HTERT RPE-1 (cell line): ENCODE data around the gene SLC39A1.

Source experiments
- in situ Hi-C: fragments of 300-500 bp; cut with MboI; formaldehyde crosslinking; loops from 4 replicates; pipeline ENCODE4 v1.14.3; 2020; ENCODE audit warnings: low sequenced_read_pairs

The SLC39A1 gene

DNA sequence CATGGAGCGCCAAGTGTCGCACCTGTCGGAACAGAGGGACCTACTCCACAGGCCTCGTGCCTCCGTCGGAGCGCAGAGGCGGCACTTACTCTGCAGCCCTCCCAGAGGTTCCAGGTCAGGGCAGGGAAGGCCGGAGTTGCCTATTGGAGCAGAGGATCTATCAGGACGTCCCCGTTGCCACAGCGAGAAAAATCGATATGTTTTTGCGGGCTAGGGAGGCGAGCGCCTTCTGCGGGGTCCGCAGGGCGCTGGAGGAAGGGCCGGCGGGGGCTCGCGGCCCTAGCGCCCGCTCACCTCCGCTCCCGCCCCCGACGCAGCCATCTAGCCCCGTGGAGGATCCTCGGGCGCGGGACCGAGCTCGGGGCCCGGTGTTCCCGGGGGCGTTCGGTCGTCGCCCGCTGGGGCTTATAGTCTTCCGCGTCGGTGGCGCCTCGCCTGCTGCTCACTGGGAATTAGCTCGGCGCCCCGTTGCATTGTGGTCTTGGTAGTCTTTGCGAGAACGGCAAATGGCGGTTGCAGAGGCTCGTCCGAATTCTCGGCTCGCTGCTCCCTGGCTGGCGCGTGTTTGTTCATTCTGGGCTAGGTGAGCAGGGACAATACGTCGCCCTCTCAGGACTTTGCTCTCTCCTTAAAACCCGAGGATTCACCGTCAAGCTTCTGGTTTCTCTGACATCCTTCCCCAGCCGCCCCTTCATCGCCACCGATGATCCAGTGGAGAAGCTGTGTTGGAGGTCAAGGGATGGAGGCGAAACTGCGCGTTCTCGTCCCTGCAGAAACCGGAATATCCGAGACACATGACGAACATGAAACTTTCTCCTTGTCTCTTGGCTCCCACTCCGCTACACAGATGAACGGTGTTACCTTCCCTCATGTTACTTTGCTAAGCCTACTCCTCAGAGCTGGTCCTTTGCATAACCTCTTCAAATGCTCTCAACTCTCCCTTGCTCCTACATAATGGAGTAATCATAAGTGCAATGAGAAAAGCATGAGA lies 14.2 kb upstream of the SLC39A1 start, which contains the start of gene JTB:
TSS of gene JTB (minus strand) at position 425 of the 991 bp plus-strand sequence. CDS start at position 3, 422 bp downstream.
- in situ Hi-C loops = no loop called here

DNA sequence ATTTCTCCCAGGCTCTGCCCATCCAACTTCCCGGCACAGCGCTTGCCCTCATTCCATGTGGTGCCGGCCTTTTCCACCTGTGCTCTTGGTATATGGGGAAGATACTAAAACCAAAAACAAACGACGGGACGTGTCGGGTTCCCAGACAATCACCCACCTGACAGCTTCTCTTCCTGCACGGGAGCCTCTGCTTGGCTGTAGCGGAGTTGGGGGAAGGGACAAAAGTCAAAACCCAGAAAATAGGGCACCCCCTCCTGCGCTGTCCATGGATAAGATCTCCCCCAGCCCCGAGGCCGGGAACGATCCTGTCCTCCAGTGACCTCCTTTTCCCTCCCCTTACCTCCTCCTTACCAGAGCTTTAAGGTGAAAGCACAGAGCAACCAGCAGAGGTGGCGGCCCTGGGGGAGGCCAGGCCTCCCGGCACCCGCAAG lies 13.5 kb upstream of the SLC39A1 start:
- in situ Hi-C loops = no loop called here

DNA sequence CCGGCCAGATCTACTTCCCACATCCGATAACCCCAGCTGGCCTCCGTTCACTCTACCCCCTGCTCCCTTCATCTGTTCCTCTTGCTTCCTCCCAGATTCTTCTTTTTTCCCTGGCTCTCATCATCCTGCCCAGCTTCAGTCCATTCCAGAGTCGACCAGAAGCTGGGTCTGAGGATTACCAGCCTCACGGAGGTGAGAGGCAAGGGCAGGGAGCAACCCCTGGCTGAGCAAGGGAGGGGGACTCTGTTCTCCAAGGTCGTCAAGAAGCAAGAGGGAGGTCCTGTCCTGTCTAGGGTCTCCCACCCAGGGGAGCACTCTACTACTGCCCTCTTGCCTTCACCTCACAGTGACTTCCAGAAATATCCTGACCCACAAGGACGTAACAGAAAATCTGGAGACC lies 10.2 kb upstream of the SLC39A1 start:
- in situ Hi-C loops = no loop called here

DNA sequence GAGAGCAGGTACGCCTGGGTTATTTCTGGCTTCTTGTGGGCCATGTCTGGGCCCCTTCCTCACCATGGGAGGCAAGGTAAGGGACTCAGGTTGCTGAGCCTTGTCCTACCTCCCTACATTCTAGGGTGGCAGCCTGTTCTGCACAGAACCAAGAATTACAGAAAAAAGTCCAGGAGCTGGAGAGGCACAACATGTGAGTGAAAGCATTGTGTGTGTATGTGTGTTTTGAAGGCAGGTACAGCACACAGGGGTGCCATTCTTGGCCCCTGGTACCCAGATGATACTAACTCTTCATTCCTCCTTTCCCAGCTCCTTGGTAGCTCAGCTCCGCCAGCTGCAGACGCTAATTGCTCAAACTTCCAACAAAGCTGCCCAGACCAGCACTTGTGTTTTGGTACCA lies 9.7 kb upstream of the SLC39A1 start:
- in situ Hi-C loops = no loop called here

DNA sequence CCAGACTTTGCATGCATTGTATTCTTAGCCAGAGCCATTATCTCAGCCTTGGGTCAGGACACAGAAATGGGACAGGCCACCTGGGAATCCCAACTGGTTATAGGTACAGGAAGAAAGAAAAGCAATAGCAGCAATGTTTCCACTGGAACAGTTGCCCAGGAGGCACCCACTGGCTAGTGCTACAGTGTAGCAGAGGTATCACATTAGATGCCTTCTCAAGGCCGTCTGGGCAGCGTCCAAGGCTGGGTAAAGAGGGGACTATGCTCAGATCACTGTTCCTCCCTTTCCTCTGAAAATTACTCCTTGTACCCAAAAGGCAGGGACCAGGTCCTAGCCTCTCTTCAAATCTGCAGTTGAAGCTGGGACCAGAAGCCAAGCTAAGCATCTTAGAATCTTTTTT lies 7.0 kb upstream of the SLC39A1 start:
- in situ Hi-C loops = no loop called here

DNA sequence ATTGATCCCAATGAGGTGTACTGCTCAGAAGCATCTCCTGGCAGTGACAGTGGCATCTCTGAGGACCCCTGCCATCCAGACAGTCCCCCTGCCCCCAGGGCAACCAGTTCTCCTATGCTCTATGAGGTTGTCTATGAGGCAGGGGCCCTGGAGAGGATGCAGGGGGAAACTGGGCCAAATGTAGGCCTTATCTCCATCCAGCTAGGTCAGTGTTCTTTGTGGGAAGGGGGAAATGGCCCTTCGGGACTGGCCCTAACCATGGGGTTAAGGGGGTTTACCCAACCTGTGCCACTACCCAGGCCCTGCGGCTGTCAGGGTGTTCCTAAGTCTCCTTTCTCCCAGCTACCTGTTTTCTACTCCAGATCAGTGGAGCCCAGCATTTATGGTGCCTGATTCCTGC lies 5.6 kb upstream of the SLC39A1 start:
- in situ Hi-C loops = no loop called here

DNA sequence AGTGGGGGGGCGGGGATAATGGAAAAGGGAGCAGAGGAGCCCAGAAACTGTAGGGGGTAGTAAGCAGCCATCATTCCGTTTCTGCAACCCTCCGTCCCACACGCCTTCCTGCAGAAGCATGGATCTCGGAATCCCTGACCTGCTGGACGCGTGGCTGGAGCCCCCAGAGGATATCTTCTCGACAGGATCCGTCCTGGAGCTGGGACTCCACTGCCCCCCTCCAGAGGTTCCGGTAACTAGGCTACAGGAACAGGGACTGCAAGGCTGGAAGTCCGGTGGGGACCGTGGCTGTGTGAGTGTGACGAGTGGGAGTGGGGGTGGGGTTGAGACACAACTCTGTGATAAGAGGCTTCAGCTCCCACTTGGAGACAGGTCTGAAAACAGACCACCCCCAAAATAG lies 5.1 kb upstream of the SLC39A1 start:
- in situ Hi-C loops = no loop called here

DNA sequence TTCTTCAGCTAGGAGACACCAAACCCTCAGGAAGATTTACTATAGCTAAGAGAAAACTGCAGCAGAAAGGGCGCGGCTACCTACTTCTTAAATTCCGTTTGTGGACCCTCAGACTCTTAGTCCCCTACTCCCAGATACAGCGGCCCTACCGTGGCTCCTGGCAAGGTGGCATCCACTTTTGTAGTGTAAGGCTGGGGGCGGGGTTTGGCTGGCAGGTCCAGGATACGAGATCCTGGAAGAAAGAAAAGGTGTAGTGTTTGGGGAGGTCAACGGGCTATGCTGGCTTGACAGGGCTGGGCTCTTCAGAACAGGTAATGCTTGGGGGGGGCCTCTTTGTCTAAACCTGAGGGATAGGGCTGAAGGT lies 4.6 kb upstream of the SLC39A1 start:
- in situ Hi-C loops = no loop called here

DNA sequence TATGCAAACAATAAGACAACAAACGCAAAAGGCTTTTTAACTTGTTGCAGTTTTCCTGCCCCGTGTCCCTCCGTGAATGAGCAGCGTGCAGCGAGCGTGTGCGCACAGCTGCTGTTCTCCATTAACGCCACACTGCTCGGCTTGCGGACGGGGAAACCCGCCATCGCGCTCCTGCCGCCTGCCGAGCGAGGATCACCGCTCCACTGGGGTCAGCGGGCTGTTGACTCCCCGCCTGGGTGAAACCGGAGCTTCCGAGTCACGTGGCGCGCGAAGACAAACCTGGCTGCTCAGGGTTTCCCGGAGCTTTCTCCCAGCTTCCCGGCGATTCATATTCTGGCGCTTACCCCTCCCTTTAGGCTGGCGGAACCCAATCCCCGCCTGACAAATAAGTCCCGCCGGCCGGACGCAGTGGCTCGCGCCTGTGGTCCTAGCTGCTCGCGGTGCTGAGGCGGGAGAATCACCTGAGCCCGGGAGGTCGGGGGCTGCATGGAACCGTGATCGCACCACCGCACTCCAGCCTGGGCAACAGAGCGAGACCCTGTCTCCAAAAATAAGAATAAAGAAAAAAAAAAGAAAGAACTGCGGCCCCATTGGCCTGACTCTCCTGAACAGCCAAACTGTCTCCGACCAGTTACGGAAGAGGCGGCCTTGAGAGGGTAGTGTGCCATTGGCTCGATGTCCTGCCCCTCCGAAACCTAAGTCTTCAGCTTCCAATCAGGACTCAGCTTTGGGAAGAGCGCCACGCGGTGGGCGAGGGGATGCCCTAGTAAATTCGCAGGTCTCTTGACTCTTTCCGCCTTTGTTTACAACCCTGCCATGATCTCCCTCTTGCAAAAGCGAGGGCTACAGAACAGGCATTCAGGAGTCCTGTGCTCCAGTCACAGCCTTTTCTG lies 4.0 kb upstream of the SLC39A1 start, which contains the start of gene CREB3L4:
TSS of gene CREB3L4 (plus strand) at position 796 of the 893 bp plus-strand sequence. CDS start 624 bp downstream, outside the sequence.
- in situ Hi-C loops = no loop called here

DNA sequence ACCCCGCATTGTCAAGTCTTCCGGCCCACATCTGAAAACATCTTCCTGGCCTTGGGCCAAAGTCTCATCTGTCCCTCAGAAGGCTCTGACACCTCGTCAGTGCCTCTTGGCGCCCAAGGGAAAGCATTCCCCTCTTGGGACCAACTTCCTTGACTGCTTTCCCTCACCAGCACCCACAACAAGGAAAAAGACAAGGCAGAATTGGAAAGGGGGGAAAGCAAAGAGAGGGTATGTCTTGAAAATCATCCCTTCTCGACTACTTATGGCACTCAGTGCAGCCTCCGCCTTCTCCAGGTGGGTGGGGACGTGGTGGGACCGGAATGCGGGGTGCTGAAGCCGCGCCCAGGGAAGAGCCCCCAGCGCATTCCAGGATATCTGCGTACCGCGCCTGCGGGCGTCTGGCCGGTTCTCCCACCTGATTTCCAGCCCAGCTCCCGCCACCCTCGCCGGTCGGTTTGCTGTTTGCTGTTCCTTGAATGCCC lies 554 bp upstream of the SLC39A1 start:
- in situ Hi-C loops = no loop called here

DNA sequence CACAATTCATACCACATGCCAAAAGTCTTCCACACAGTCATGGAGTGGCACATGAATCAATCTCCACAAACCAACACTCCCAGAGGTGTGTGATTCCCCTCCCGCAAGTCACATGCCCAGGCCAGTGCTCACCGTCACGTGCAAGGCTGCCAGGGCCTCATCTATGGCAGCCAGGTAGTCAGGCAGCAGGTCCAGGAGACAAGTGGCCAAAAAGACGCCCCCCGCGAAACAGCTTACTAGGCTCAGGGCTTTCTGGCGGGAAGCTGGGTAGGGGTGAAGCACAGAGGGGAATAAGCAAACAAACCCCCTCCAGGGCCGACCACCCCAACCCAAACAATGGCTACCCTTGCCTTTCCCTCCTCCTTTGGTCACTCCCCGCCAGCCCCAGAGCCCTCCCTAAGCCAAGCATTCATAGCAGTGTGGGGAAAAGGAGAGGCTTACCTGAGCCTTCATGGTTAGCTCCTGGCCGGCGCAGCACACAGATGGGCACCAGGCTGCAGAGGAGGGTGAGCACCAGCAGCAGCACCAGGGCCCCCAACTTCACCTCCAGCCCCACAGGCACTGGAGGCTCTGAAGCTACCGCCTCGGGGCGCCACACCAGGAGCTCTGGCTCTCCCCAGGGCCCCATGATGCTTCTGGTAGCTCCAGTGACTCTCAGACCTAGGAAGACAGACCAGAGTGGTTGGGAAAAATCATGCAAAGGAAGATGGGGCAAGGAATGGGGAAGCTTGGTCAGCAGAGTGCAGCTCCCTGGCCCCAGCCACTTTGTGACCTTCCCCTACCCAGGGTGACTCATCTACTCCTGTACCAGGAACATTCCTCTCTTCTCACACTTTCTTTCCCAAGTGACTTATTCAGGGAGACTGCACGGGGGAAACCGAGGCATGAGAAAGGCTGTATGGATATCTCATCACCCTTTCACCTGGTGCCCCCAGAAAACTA lies 978 bp downstream of the SLC39A1 start:
- in situ Hi-C loops = no loop called here

DNA sequence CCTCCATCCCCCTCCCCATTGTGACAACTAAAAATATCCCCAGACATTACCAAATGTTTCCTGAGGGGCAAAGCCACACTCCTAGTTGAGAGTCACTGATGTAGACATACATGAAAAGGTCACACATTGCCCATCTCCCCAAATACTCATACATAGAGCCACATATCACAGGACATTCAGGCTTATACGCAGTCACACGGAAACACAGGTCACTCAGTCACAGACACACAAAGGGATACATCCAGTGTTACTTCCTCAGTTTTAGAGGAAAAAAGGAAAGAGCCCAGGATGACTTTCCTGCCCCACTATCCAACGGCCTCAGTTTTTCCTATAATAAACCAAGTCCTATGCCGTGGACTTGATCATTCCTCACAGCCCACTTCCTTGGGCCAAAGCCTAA lies 1.9 kb downstream of the SLC39A1 start:
- in situ Hi-C loops = no loop called here

DNA sequence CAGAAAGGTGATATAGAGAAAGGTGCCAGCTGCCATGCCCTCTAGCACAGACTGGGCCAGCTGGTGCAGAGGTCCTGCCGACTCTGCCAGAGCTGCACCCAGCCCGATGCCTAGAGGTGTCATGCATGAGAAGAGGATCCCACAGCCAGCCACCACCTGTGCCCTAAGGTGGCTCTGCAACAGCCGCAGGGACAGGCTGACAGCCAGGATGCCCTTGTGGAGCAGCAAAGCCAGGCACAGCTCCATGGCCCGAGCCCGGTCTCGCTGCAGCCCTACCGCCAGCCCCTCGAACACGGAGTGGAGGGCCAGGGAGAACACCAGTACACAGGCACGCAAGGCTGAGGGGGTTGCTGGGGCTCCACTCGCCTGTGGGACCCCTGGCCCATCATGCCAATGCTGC lies 3.1 kb downstream of the SLC39A1 start:
- in situ Hi-C loops = no loop called here

DNA sequence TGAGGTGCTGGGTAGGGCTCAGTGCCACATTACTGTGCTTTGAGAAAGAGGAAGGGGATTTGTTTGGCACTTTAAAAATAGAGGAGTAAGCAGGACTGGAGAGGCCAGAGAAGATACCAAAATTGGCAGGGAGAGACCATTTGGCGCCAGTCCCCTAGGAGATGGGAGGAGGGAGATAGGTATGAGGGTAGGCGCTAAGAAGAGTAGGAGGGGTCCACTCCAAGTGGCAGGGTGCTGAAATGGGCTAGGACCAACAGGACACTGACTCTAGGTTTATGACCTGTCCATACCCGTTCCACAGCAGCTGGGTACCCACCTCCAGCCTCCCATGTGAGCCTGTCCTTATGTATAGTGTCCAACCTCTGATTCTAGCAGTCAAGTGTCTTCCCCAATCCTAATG lies 3.9 kb downstream of the SLC39A1 start:
- in situ Hi-C loops = no loop called here

DNA sequence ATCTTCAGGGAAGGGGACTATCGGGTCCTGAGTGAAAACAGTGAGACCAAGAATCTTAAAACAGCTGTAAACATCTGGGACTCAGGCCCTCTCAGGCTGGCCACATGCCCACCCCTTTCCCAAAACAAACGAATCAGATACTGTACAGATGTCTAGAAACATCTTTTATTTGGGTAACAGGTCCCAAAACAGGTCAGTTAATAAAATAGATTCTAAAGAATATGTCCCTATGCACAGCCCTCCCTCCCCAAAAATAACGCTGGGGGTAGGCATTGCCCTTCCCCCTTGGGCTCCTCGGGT lies 4.4 kb downstream of the SLC39A1 start:
- in situ Hi-C loops = no loop called here

DNA sequence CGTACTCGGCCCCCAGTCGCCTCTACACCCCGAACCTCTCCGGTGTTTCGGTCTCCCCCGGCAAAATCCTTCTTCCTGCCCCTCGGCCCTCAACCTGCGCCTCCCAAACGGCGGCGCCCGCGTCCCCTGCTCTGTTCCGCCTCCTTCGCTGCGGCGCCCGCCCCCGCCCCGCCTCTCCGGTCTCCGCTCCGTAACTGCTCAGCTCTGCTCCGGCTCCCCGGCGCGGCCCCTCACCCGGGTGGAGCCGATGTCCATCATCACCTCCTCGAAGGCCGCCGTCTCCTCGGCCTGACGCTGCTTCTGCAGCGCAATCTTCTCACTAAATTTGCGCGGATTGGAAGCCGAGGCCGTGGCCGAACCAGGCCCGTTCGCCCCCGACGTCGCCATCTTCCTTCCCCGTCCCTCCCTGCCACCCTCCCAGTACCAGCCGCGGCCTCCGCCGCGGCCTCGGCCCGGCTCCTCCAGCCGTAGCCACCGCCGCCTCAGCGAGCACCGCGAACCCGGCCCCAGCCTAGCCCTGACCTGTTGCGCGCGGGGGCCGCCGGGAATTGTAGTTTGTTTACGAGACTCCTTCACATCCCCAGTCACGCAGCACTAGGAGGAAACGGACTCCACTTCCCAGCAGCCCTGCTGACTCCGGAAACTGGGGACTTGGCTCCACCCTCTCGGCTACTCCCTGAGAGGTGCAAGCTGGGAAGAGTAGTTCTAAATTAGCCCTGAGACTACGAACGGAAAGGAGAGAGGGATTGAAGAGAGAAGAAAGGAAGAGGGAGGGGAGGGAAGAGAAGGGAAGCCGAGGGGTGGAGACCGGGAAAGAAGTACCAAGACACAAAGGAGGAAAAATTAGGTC lies 5.0 kb downstream of the SLC39A1 start, which contains the start of gene CRTC2:
TSS of gene CRTC2 (minus strand) at position 502 of the 850 bp plus-strand sequence. CDS start at position 387, 115 bp downstream.
- in situ Hi-C loops = no loop called here

DNA sequence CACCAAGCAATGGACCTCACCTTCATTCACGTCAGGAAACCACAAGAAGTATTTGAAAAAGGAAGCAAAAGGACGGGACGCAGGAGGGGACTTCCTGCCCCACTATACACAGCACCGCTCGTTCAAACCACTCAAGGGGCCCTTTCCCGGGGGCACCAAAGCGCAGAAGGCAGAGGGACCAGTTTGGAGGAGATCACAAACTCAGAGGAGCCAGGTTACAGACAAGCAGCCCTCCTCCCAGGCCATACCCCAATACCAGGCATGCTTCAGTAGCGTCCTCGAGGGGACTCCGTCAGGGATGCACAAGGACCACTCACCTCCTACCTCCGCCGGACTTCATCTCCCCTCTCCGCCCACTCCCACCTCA lies 5.6 kb downstream of the SLC39A1 start:
- in situ Hi-C loops = no loop called here

DNA sequence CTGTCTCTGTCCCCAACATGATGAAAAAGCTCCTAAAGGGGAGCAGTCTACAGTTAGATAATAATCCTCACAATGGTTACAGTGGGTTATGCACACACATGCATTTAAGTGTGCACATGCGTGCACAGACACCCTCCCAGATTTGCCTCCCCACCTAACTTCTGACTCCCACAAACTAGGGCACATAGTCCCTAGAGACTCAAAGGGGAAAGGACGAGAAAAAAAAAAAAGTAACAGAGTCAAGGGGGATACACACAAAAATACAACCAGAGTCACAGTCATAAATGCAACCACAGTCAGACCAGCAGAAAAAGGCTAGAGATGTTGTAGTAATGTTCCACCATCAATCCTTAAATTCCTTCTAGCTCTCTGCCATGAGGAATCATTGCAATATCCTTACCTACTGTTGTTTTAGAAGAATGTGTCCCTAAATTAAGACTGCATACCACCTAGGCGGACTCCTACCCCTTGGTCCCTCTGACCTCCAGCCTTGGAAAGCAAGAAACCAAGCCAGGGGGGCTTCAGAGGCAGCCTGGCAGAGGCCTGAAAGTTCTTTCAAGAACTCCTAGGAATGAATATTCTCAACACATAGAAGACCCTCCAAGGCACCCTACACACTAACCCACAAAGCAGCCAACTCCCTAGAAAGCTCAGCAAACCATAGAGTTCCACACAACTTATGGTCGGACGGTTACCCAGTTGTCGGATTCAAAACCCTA lies 6.2 kb downstream of the SLC39A1 start:
- in situ Hi-C loops = no loop called here

DNA sequence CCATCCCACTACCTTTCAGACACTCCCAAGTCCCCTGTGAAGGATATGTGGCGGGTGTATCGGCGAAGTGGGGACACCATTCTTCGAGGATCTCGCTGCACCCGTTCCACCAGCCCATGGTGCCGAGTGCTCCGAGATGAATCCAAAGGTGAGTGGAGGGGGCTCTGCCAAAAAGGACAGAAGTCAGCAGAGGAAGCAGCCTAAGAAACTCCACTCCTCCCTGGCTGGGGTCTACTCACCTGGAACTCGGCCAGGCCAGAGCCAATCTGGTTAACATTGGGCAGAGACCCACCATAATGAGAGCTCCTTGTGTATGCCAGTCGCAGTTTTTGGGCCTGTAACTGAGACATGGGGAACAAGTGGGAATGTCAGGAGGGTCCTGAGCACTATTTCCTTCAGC lies 8.5 kb downstream of the SLC39A1 start:
- in situ Hi-C loops = no loop called here
